MCF 10A (cell line): ENCODE data around the gene HACD4. TPM values are rescaled to one million over a fixed set of nuclear protein-coding genes. Genes with fewer than 3 reads are reported as not detected.

ENCODE experiments used
- BruUV-seq: library from RNA; stranded (reverse); fragments of 400-500 nt; replicated peaks from 2 replicates; lab custom pipeline; 2021; lab: Mats Ljungman, UMichigan
- CTCF ChIA-PET: fragments of 300-600 bp; sonication (Branson Sonifier 250); formaldehyde crosslinking; extraction: SDS; loops from one replicate; lab custom pipeline; 2021; ENCODE audit warnings: antibody characterized with exemption, inconsistent platforms; lab: Yijun Ruan, JAX
- POLR2A ChIA-PET: fragments of 300-600, 350-650 bp; sonication (Branson Sonifier 250); formaldehyde crosslinking; extraction: SDS; loops from one replicate; lab custom pipeline; 2020; ENCODE audit warnings: antibody characterized with exemption, inconsistent platforms; lab: Yijun Ruan, JAX
- DNase-seq: peaks from one replicate; pipeline ENCODE4 v3.0.0-alpha.2; 2018; ENCODE audit not compliant: unreplicated experiment
- H3K27ac Mint-ChIP-seq: one replicate; pipeline ENCODE4 v1.8.0; 2022; ENCODE audit warnings: mild to moderate bottlenecking, low read depth, mixed read lengths; ENCODE audit not compliant: unreplicated experiment
- H3K27me3 Mint-ChIP-seq: one replicate; pipeline ENCODE4 v1.8.0; 2022; ENCODE audit warnings: mixed read lengths; ENCODE audit not compliant: insufficient read depth, unreplicated experiment
- H3K36me3 Mint-ChIP-seq: one replicate; pipeline ENCODE4 v1.8.0; 2022; ENCODE audit warnings: mild to moderate bottlenecking, moderate library complexity, mixed read lengths; ENCODE audit not compliant: insufficient read depth, unreplicated experiment
- H3K4me1 Mint-ChIP-seq: one replicate; pipeline ENCODE4 v1.8.0; 2022; ENCODE audit warnings: mixed read lengths; ENCODE audit not compliant: insufficient read depth, unreplicated experiment
- H3K4me3 Mint-ChIP-seq: one replicate; pipeline ENCODE4 v1.8.0; 2022; ENCODE audit warnings: mild to moderate bottlenecking, moderate library complexity, mixed read lengths; ENCODE audit not compliant: unreplicated experiment
- H3K9me3 Mint-ChIP-seq: one replicate; pipeline ENCODE4 v1.8.0; 2022; ENCODE audit warnings: mixed read lengths; ENCODE audit not compliant: unreplicated experiment
- intact Hi-C: fragments of 100-400 bp; cut with micrococcal nuclease; formaldehyde crosslinking; loops from 2 replicates; pipeline ENCODE4 v1.14.1; 2022
- total RNA-seq: library from RNA; stranded (reverse); gene quantifications from 2 replicates; pipeline ENCODE4 v1.2.3, GENCODE V29; 2022
- TF ChIP-seq, protein P1 (sequence below): fragments of 200-600 bp; IDR thresholded peaks from one replicate; pipeline ENCODE4 v1.8.0; 2022; ENCODE audit warnings: antibody characterized with exemption, mild to moderate bottlenecking; ENCODE audit not compliant: unreplicated experiment

Gene HACD4
- total RNA-seq, 1 experiment from 2014 or later, result not detected

DNA sequence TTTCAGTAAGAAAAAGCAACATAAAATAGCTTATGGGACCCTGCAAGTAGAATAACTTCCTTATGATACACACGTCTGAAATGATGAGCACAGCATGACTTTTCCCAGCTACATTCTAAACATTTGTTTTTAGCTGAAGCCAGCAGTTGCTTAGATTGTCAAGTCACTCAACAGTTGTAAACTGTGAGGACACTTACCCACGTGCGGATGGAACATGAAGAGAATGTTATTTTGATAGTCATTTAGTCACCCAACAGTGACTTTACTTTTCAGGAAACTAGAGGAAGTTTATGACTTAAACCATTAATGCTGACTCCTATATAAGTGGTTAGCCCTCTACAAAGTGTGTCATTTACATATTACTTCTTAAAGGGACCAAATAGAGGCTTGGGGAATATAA is 3.0 kb downstream of the HACD4 start:
- Mint-ChIP-seq H3K27ac (no peak overlapping the region), H3K4me1 (no peaks in the 10 kb centered on the region), H3K36me3 (no peaks in the 10 kb centered on the region), H3K4me3 (no peak overlapping the region), H3K27me3 (no peaks in the 10 kb centered on the region), H3K9me3 (no peaks in the 10 kb centered on the region)
- ChIA-PET CTCF (no interaction called here), POLR2A (no interaction called here)
- BruUV-seq, result no TSS peak
- DNase-seq, result no peak
- TF ChIP-seq, protein P1, sequence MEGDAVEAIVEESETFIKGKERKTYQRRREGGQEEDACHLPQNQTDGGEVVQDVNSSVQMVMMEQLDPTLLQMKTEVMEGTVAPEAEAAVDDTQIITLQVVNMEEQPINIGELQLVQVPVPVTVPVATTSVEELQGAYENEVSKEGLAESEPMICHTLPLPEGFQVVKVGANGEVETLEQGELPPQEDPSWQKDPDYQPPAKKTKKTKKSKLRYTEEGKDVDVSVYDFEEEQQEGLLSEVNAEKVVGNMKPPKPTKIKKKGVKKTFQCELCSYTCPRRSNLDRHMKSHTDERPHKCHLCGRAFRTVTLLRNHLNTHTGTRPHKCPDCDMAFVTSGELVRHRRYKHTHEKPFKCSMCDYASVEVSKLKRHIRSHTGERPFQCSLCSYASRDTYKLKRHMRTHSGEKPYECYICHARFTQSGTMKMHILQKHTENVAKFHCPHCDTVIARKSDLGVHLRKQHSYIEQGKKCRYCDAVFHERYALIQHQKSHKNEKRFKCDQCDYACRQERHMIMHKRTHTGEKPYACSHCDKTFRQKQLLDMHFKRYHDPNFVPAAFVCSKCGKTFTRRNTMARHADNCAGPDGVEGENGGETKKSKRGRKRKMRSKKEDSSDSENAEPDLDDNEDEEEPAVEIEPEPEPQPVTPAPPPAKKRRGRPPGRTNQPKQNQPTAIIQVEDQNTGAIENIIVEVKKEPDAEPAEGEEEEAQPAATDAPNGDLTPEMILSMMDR, result no peak
- intact Hi-C loops, result no loop called here

DNA sequence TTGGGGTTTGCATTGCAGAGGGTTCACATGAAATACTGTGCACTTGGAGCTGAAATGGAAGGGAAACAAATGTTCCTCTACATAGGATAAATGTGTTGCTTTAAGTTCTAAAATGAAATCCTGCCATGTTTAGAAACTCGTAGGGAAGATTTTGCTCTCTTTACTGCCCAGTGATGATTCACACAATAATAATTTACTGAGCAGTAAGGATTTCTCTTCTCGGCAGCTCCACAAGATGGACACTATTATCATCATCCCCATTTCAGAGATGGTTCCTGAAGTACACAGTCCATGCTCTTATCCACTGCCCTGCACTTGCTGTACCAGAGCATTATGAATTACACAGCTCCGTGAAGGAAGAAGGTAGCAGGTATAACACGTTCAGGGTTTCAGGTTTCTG is 4.1 kb downstream of the HACD4 start:
- POLR2A ChIA-PET, result no interaction called here
- CTCF ChIA-PET, result no interaction called here
- Mint-ChIP-seq H3K4me3 (no peak overlapping the region), H3K36me3 (no peaks in the 10 kb centered on the region), H3K27me3 (no peaks in the 10 kb centered on the region), H3K4me1 (no peaks in the 10 kb centered on the region), H3K9me3 (no peaks in the 10 kb centered on the region), H3K27ac (no peak overlapping the region)
- no peak for DNase-seq
- intact Hi-C loops, result no loop called here
- BruUV-seq, result no TSS peak
- TF ChIP-seq, protein P1, result no peak

DNA sequence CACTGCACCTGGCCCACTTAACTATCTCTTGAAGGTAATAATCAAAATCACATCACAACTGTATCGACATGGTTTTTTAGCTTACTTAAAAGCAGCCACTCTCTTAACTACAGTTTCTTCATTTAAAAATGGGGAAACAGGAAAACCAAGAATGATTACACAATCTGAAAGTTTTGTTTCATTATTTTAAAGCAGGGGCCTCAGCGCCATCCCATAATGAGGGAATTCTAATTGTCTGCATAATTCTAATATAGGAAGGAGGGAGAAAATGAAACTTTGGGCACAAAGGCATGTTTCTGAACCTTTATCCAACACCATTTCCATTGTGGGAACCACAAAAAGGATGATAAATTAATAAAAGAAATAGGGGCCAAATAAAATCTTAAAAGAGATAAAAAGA is 7.6 kb downstream of the HACD4 start:
- TF ChIP-seq, protein P1, result no peak
- H3K27me3 Mint-ChIP-seq, result no peaks in the 10 kb centered on the region
- H3K27ac Mint-ChIP-seq, result no peak overlapping the region
- no peaks in the 10 kb centered on the region for H3K36me3 Mint-ChIP-seq
- H3K4me3 Mint-ChIP-seq, result no peak overlapping the region
- intact Hi-C loops, result no loop called here
- H3K9me3 Mint-ChIP-seq, result no peaks in the 10 kb centered on the region
- POLR2A ChIA-PET, result no interaction called here
- no peak for DNase-seq
- BruUV-seq, result no TSS peak
- CTCF ChIA-PET, result no interaction called here
- H3K4me1 Mint-ChIP-seq, result no peaks in the 10 kb centered on the region

DNA sequence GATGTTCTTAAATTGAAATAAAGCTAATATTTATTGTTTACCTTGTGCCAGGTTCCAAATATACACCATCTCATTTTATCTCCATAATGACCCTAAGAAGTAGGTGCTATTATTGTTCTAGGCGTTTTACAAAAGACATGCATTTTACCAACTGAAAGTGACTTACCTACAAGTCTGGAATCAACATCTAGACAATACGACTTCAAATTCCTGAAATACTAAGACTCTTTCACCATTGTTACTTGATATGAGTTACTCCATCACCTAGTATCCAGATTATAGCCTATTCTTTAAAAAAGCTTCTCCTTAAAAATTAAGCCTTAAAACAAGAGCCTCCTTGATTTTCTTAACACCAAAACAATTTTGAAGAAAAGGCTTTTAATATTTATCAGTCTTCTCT is 13.3 kb downstream of the HACD4 start:
- TF ChIP-seq, protein P1, result no peak
- no peaks in the 10 kb centered on the region for H3K36me3 Mint-ChIP-seq
- no TSS peak for BruUV-seq
- H3K27ac Mint-ChIP-seq, result no peak overlapping the region
- H3K4me1 Mint-ChIP-seq, result no peaks in the 10 kb centered on the region
- DNase-seq, result no peak
- H3K9me3 Mint-ChIP-seq, result no peaks in the 10 kb centered on the region
- no peak overlapping the region for H3K4me3 Mint-ChIP-seq
- intact Hi-C loops, result no loop called here
- CTCF ChIA-PET, result no interaction called here
- POLR2A ChIA-PET, result interaction anchor here (0.8 kb wide), 1 partner anchor 1064 kb away, joined by 3 read pairs; no protein-coding TSS in a partner anchor
- H3K27me3 Mint-ChIP-seq, result no peaks in the 10 kb centered on the region
